Umbilical cord (tissue), 2 donors: ENCODE data around the gene SLX9. TPM values are rescaled to one million over a fixed set of nuclear protein-coding genes. Genes with fewer than 3 reads are reported as not detected.
"Not testable (repeated sequence)": the region's sequence is repeated elsewhere in the genome, so short reads cannot be mapped to it uniquely, and the experiment has no call there.

Experiments used
- DNase-seq: peaks from one replicate; pipeline ENCODE4 v3.0.0-alpha.2; 2015; ENCODE audit warnings: low spot score
- total RNA-seq: library from RNA; depleted of rRNA; stranded (reverse); fragments of >200 nt; gene quantifications from one replicate; pipeline ENCODE4 v1.2.3, GENCODE V29; 2014; ENCODE audit warnings: low replicate concordance; ENCODE audit not compliant: insufficient read depth

SLX9 gene
- total RNA-seq, 1 donor from 2014 or later: 32.0 TPM

DNA sequence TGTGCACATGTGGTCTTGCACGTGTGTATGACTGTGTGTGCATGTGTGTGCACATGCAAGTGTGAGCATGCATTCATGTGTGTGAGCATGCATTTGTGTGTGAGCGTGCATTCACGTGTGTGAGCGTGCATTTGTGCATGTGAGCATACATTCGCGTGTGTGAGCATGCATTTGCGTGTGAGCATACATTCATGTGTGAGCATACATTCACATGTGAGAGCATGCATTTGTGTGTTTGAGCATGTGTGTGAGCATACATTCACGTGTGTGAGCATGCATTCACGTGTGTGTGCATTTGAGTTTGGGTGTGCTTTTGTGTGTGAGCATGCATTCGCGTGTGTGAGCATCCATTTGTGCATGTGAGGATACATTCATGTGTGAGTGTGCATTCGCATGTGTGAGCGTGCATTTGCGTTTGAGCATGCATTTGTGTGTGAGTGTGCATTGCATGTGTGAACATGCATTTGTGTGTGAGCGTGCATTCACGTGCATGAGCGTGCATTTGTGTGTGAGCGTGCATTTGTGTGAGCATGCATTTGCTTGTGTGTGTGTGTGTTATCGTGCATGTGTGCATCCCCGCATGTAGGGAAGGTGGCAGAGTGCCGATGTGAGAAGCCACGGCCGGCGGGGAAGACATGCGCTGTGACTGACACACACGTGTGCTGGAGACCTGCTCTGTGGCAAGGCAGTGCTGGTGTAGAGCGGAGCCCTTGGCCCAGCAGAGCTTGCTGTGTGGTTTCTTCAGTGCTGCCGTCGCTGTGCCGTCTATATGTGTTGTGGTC, 37.4 kb upstream of the SLX9 start:
- no peak for DNase-seq

DNA sequence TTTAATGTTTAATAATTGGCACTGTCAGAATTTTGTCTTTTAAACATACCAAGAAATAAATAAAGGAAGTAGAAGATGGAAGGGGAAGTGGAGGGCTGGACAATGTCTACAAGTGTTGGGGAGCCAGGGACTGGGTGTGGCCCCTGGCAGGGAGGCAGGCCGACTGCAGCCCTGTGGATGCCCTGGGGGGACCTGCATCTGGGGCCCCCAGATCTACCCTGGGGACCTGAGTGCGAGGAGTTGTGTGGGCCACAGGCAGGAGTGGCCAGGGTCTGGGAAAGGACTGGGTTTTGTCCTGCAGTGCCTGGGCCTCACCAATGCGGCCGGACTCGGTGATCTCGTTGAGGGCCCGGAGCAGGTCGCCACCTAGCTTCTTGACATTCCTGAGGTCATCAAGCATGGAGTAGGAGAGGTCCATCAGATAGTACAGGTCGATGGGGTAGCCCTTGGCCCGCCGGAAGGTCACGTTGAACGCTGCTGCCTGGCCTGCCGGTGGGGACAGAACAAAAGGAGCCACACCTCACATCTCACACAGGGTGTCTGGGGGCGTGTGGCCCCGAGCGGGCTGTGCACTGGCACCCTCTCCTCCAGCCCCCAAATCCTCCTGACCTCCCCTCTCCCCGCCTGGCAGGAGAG, 36.7 kb upstream of the SLX9 start:
- DNase-seq: no peak

- DNase-seq: no peak
Measured at GRCh38 chr21:44903689-44904088, 36.1 kb upstream of the SLX9 start.

- DNase-seq: no peak
Measured at GRCh38 chr21:44904141-44904923, 35.5 kb upstream of the SLX9 start.

DNA sequence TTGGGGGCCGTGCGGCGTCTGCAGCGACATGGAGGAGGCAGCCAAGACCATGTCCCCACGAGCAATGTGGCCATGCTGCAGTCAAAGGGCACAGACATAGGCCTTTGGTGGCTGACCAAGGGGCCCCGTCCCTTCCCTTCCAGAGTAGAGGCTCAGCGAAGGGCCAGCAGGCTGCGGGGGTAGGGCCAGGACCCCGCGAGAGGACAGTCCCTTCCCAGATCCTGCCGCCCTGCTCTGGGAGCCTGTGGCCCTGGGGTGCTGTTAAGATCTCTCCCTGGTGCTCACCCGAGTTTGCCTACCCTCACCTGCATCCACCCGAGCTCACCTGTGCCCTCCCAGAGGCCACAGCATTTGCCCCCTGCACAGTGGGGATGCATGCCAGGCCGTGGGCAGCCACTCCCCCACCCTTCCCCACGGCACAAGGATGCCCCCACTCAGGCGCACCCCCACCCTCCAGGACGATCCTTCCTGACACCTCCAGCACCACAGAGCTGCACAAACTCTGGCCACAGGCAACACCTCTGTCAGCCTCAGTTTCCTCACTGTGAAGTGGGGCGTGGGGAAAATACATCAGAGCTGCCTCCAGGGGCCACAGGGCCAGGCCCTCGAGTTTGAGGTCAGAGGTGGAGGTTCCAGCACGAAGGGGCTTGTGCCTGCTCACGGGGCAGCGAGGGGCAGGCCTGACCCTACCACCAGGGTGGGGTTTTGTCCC, 34.7 kb upstream of the SLX9 start:
- no peak for DNase-seq

DNA sequence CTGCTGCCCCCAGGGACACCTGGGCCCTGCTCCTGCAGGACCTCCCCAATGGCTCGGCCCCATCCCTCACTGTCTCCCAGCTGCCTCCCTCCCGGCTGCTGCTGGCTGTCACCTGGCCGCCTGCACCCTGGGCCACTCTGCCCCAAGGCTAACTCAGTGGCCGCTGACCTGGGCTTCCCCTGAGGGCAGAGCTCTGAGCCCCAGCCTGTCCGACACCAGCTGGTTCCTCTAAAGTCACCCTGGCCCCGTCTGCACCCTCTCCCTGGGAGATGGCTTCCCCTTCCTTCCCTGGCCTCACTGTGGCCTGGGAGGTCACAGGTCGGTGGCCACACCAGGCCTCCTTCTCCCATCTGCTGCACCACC, 34.1 kb upstream of the SLX9 start:
- no peak for DNase-seq

DNA sequence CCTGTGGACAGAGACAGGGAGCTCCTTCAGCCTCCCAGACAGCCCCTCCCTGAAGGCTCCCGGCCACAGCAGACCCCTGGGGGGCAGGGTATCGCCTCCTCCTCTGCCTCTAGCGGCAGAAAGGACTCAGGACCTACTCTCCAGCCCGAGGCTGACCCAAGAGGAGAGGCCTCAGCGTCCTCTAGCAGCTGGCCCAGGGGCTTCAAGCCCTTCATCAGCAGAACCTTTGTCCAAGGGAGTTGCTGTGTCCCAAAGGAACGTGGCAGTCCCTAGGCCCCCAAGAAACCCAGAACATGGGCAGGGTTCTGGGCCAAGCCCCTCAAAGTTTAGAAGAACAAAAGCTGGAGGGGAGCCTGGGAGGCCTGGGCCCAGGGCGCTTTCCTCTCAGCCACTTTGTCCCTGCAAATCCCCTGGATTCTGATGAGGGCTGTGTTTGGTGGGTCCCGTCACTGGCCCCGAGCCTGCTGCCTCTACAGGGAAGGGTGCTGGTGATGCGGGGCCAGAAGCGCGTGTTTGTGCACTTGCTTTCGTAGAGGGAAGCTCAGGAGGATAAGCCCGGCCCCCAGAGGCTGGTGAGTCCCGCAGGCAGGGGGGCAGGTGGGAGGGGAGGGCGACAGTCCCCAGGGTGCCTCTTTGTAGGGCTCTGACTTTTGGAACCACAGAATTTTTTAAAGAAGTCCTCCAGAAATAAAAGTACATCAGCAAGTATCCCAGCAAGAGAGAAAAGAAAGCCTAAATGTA, 32.4 kb upstream of the SLX9 start:
- DNase-seq: no peak

GRCh38 chr21:44907966-44908895, 31.6 kb upstream of the SLX9 start:
- DNase-seq: peak; percentile 54

DNA sequence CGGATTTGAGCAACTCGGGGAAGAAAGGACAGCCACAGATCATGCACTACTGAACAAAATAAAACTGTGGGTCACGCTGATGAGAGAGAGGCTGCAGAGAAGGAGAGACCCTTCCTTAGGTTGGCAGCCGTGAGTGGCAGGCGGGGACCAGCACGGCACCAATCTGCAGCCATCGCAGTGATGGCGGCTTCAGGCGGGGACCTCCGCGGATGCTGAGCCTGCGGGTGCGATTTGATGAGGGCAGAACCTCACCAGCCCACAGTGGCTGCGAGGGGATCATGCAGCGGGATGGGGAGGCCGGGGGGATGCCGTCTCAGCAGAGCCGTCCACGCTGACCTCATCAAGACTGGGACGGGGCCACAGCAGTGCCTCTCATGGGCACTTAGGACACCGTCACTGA, 30.9 kb upstream of the SLX9 start:
- DNase-seq: no peak

GRCh38 chr21:44909719-44910118, 30.1 kb upstream of the SLX9 start:
- no peak for DNase-seq

GRCh38 chr21:44910229-44911067, 29.4 kb upstream of the SLX9 start:
- DNase-seq: no peak

- no peak for DNase-seq
Measured at GRCh38 chr21:44911068-44911383, 28.8 kb upstream of the SLX9 start.

DNA sequence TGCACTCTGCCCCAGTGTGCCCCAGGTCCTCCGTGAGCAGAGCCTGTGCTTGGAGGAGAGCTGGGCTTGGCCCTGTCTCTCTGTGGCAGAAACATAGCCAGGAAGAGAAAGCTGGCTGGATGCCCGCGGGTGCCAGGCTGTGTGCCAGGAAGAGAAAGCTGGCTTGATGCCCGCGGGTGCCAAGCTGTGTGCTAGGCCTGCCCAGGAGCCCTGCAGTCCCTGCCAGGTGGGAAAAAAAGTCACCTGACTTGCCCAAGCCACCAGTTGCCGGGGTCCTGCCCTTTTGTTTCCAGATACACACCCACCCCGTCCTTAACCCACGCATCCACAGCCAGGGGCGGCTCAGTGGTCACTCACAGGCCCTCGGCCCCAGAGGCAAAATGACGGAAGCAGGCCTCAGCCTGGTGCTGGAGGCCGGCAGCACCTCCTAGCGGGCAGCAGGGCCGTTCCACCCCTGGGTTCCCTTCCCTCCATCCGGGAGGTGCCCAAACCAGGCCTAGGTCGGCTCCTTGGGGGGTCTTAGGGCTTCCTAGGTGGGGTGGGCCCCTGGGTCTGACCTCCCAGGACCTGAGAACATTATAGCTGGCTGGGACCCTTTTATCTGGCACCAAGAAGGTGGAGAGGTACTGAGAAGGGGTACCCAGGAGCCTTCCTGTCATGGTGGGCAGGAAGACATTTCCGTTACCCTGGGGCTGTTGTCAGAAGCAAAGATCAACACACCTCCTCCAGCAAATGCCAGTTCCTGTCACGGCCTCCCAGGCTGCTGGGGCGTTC, 28.3 kb upstream of the SLX9 start:
- DNase-seq: no peak

DNA sequence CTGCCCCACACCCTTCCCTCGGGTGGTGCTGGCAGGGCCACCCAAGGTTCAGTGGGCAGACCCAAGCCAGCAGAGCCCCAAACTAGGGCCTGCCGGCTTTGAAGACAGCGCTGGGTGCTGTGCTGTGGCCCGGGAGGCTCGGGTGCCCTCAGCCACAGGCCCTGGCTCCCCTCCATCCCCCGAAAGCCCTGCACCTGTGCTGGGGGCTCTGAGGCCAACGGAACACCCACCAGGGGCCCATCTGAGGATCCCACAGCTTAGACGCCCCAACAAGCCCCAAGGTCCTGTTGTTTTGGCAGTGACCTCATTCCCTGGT, 27.7 kb upstream of the SLX9 start:
- DNase-seq: no peak

GRCh38 chr21:44912506-44913412, 27.1 kb upstream of the SLX9 start:
- DNase-seq: not testable (repeated sequence)

GRCh38 chr21:44913425-44914175, 26.2 kb upstream of the SLX9 start:
- DNase-seq: no peak
